Stomach (tissue), 9 donors: ENCODE data around the gene RSPRY1. TPM values are rescaled to one million over a fixed set of nuclear protein-coding genes. Genes with fewer than 3 reads are reported as not detected.
A peak's percentile ranks its signal among the peaks of the same experiment; 100 is the strongest.

ENCODE experiments used
- DNase-seq, 2 donors: peaks; one replicate each; pipeline versions ENCODE4 v3.0.0 to v3.0.0-alpha.2; 2013 to 2019
- H3K27ac ChIP-seq, 5 donors: fragments of 200-600 bp in 4 of 5; sonication (generic) in 4 of 5; one replicate each; pipeline ENCODE4 v1.5.1; 2013 to 2019; ENCODE audit warnings: mild to moderate bottlenecking in 1 of 5, moderate library complexity in 1 of 5
- H3K27me3 ChIP-seq, 3 donors: fragments of 200-600 bp; sonication (generic); one replicate each; pipeline ENCODE4 v1.5.1; 2017 to 2019; ENCODE audit warnings: mixed run types in 1 of 3
- H3K36me3 ChIP-seq, 4 donors: fragments of 200-600 bp; sonication (generic); 1 replicate in 3 of 4; 2 replicates in 1 of 4; pipeline ENCODE4 v1.5.1; 2016 to 2019
- H3K4me1 ChIP-seq, 4 donors: fragments of 200-600 bp; sonication (generic); one replicate each; pipeline ENCODE4 v1.5.1; 2016 to 2019
- H3K4me3 ChIP-seq, 4 donors: fragments of 200-600 bp; sonication (generic) in 3 of 4; one replicate each; pipeline ENCODE4 v1.5.1; 2016 to 2019; ENCODE audit warnings: mild to moderate bottlenecking in 1 of 4
- H3K9me3 ChIP-seq, 4 donors: fragments of 200-600 bp; sonication (generic); one replicate each; pipeline ENCODE4 v1.5.1; 2016 to 2019
- EP300 ChIP-seq: sonication (generic); formaldehyde crosslinking; IDR thresholded peaks from one replicate; pipeline ENCODE4 v1.6.1; 2017; ENCODE audit warnings: antibody characterized with exemption
- POLR2A ChIP-seq, 4 donors: fragments of 450-650 bp; IDR thresholded peaks; one replicate each; pipeline ENCODE4 v1.6.1; 2016; ENCODE audit warnings: antibody characterized with exemption in 4 of 4, control low read depth in 2 of 4, mild to moderate bottlenecking in 1 of 4, moderate library complexity in 1 of 4
- POLR2AphosphoS5 ChIP-seq, 3 donors: sonication (generic); formaldehyde crosslinking; IDR thresholded peaks; one replicate each; pipeline ENCODE4 v1.6.1; 2016; ENCODE audit warnings: antibody characterized with exemption in 3 of 3
- WGBS, 5 donors: extraction: QIAGEN DNeasy Blood & Tissue Kit in 3 of 5; methylation state at CpG; one replicate each; pipeline versions ENCODE4 v1.1.5 to v1.1.7; 2013 to 2018; 5-methylcytosine and 5-hydroxymethylcytosine counted together
- intact Hi-C: fragments of 100-400 bp; cut with DNase I; formaldehyde crosslinking; loops from one replicate; pipeline ENCODE4 v1.15.1; 2023; ENCODE audit warnings: low total_unique reads
- polyA plus RNA-seq, 3 donors: library from polyadenylated mRNA; stranded (reverse); fragments of 200-250 nt; gene quantifications; one replicate each; pipeline ENCODE4 v1.2.3, GENCODE V29; 2013
- total RNA-seq, 5 donors: library from RNA; depleted of rRNA; stranded (reverse); fragments of >200 nt; gene quantifications; one replicate each; pipeline versions ENCODE4 v1.1.0 to v1.2.3, GENCODE V29; 2014 to 2016
- TF ChIP-seq, protein P1 (sequence below), 7 experiments: fragments of 450-650 bp in 4 of 7; fragments of 200-600 bp in 3 of 7; sonication (generic) in 3 of 7; IDR thresholded peaks; one replicate each; pipeline ENCODE4 v1.5.1; 2016 to 2019; ENCODE audit warnings: antibody characterized with exemption in 7 of 7, control low read depth in 2 of 7, mild to moderate bottlenecking in 1 of 7
- donor health status: healthy with polysubstance abuse.
- donor health status: Bipolar disorder and iron deficiency.
- donor health status: healthy.

Gene RSPRY1
- total and polyA plus RNA-seq, 8 donors: 5.5 to 110 (median 13.3) TPM

DNA sequence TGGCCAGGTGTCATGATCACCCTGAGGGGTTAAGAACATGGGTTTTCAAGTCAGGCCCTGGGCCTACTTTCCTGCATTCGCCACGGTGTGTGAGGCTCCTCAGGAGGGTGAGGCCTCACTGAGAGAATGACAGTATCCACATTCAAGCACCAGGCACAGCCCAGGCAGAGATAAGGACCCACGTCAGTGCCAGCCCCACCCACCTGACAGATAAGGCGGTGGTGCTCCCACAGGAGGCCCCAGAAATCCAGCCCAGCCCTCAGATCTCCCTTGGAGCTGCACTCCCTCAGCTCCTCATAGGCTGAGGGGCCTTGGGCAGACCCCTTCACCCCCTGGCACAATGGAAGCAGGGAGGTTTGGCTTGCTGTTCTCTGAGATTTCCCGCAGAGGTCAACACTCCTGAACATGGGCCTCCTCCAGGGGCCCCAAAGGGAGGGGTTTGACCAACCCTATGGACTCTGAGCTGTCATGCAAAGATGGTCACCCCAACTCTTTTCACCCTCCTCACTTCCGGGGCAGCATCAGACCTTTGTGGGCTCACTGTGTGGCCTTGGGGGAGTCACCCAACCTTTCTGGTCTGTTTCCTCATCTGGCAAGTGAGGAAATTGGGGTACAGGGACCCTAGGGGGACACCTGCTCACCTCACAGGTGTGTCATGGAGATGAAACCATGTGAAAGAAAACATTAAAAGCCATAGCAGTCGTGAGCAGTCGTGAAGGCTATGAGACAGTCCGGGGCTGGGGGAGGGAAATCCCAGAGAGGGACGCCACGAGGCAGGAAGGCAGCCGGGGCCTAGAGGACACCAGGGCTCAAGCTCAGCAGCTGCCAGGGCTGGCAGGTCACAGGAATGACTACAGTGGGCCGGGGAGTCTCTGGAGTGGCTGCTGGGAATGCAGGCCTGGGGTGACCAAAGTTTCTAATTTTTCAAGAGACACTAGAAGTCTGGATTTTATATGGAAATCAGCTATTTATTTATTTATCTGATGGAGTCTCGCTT is 83.0 kb downstream of the RSPRY1 start:
- Histone ChIP-seq H3K9me3 (no peaks in the 10 kb centered on the region), H3K36me3 (no peaks in the 10 kb centered on the region), H3K27me3 (no peaks in the 10 kb centered on the region), H3K4me1 (peaks cover 37 to 85% (median 64%) of the 10 kb centered on the region in 4 donors), H3K27ac (peak overlapping the region; percentile 86 to 92 (median 91)), H3K4me3 (no peak overlapping the region)
- DNase-seq: peak; percentile 94 to 95
- 30 to 47% (median 43%) methylated on average over 13 to 14 of the region's 14 CpGs for WGBS, 5 donors
- no peak for TF ChIP-seq EP300
- peak in 2 of 4 donors; percentile 74 to 80 for TF ChIP-seq POLR2A (IDR thresholded peaks at IDR 0.05)
- TF ChIP-seq POLR2AphosphoS5 (IDR thresholded peaks at IDR 0.05): peak; percentile 7 to 98 (median 97)
- intact Hi-C loops: no loop called here

- Histone ChIP-seq H3K4me1 (peaks cover 29 to 82% (median 57%) of the 10 kb centered on the region in 4 donors), H3K4me3 (no peak overlapping the region), H3K27me3 (no peaks in the 10 kb centered on the region), H3K36me3 (no peaks in the 10 kb centered on the region), H3K27ac (peak overlapping the region; percentile 86 to 92 (median 91)), H3K9me3 (no peaks in the 10 kb centered on the region)
- TF ChIP-seq POLR2A (IDR thresholded peaks at IDR 0.05) (no peak), POLR2AphosphoS5 (IDR thresholded peaks at IDR 0.05) (no peak), EP300 (no peak)
- TF ChIP-seq, protein P1, sequence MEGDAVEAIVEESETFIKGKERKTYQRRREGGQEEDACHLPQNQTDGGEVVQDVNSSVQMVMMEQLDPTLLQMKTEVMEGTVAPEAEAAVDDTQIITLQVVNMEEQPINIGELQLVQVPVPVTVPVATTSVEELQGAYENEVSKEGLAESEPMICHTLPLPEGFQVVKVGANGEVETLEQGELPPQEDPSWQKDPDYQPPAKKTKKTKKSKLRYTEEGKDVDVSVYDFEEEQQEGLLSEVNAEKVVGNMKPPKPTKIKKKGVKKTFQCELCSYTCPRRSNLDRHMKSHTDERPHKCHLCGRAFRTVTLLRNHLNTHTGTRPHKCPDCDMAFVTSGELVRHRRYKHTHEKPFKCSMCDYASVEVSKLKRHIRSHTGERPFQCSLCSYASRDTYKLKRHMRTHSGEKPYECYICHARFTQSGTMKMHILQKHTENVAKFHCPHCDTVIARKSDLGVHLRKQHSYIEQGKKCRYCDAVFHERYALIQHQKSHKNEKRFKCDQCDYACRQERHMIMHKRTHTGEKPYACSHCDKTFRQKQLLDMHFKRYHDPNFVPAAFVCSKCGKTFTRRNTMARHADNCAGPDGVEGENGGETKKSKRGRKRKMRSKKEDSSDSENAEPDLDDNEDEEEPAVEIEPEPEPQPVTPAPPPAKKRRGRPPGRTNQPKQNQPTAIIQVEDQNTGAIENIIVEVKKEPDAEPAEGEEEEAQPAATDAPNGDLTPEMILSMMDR (IDR thresholded peaks at IDR 0.05): no peak
- DNase-seq: no peak
- intact Hi-C loops: no loop called here
- WGBS, 5 donors: 78 to 80% (median 79%) methylated on average over 23 to 25 of the region's 25 CpGs
These were observed 84.3 kb downstream of the RSPRY1 start for GRCh38 chr16:57270221-57271062.

- Histone ChIP-seq H3K27me3 (no peaks in the 10 kb centered on the region), H3K4me1 (peaks cover 26 to 81% (median 51%) of the 10 kb centered on the region in 4 donors), H3K4me3 (no peak overlapping the region), H3K27ac (peak overlapping the region in 4 of 5 donors; percentile 86 to 92 (median 90)), H3K9me3 (no peaks in the 10 kb centered on the region), H3K36me3 (no peaks in the 10 kb centered on the region)
- 79 to 99% (median 90%) methylated on average over 3 to 7 of the region's 7 CpGs for WGBS, 5 donors
- no peak for DNase-seq
- TF ChIP-seq, protein P1 (IDR thresholded peaks at IDR 0.05): no peak
- TF ChIP-seq POLR2A (IDR thresholded peaks at IDR 0.05): no peak
- TF ChIP-seq POLR2AphosphoS5 (IDR thresholded peaks at IDR 0.05): no peak
- no peak for TF ChIP-seq EP300
- intact Hi-C loops: no loop called here
These were observed 84.9 kb downstream of the RSPRY1 start for GRCh38 chr16:57271063-57271345.

DNA sequence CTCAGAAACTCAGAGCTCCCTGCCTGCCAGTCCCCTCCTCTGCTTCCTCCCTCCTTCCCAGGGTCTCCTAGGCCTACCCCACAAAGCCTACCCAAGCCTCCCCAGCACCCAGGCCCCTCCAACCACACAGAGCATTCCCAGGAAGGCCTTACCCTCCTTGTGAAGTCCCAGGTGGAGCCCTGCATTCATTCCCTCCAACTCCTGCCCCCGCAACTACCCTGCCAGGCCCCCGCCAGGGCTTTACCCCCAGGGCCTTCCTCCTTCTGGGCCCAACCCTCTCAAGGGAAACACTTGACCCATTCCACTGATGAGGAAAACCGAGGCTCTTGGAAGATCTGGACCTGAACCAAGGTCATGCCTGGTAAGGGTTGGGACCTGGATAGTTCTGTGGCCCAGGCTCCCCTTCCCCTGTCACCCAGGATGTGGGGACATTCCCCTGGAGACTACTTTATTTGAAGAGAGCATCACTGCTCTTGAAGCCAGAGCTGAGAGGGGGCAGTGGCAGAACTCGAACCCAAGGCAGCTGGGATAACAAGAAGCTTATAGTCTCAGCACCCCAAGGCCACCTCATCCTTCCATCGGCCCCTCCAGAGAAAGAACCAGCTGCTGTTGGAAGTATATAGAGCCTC is 85.9 kb downstream of the RSPRY1 start:
- TF ChIP-seq POLR2A (IDR thresholded peaks at IDR 0.05) (no peak), EP300 (no peak), POLR2AphosphoS5 (IDR thresholded peaks at IDR 0.05) (no peak)
- TF ChIP-seq, protein P1 (IDR thresholded peaks at IDR 0.05): no peak
- peak overlapping the region; percentile 49 to 92 (median 86) for H3K27ac ChIP-seq
- H3K4me3 ChIP-seq: no peak overlapping the region
- DNase-seq: no peak
- H3K9me3 ChIP-seq: no peaks in the 10 kb centered on the region
- no peaks in the 10 kb centered on the region for H3K36me3 ChIP-seq
- intact Hi-C loops: no loop called here
- no peaks in the 10 kb centered on the region for H3K27me3 ChIP-seq
- WGBS, 5 donors: 82 to 95% (median 87%) methylated on average over 5 of the region's 5 CpGs
- peaks cover 27 to 81% (median 48%) of the 10 kb centered on the region in 4 donors for H3K4me1 ChIP-seq
